ENCODE data around the gene SLC6A5. TPM values are rescaled to one million over a fixed set of nuclear protein-coding genes. Genes with fewer than 3 reads are reported as not detected.

The SLC6A5 gene
- total and polyA plus RNA-seq, 10 of the 15 experiments (the other 5 are each of a cell fraction or from before 2014, with no cell fraction given) = 0.01 TPM; not detected in 9

GRCh38 chr11:20611892-20612291 lies 12.5 kb downstream of the SLC6A5 start:
- H3K79me2 ChIP-seq (ENCODE audit: control insufficient read depth, insufficient read depth, low read length) = no peaks in the 10 kb centered on the region
- 47% methylated on average over 4 of the region's 4 CpGs for WGBS (ENCODE audit: insufficient coverage, insufficient replicate concordance, low lambda C conversion rate, missing lambda C conversion rate)
- no peaks in the 10 kb centered on the region for H3K9me3 ChIP-seq (replicated peaks; ENCODE audit: control insufficient read depth, insufficient read depth, low read length)
- ATAC-seq (no peak), FAIRE-seq (no peak), DNase-seq (ENCODE audit: low read depth, low spot score) (no peak)
- intact Hi-C loops (cut with micrococcal nuclease; ENCODE audit: unreplicated experiment) = loop anchor here (2.0 kb wide), 1 partner anchor 225 kb away; the partner anchor contains the start of gene PRMT3
- no peaks in the 10 kb centered on the region for H3K36me3 ChIP-seq (ENCODE audit: control insufficient read depth in 2 of 2, insufficient read depth in 2 of 2, low read length in 1 of 2)
- no peak overlapping the region for H3K4me2 ChIP-seq (ENCODE audit: control insufficient read depth, insufficient read depth)
- ChIA-PET POLR2A (no interaction called here), RAD21 (ENCODE audit: unreplicated experiment) (no interaction called here), SMC1A (ENCODE audit: uncharacterized antibody, unreplicated experiment) (interaction anchor here (4.0 kb wide), 1 partner anchor 215 kb away, joined by 24 read pairs; no protein-coding TSS in a partner anchor), CTCF (interaction anchor here (5.4 kb wide), 1 partner anchor 484 kb away, joined by 35 read pairs; no protein-coding TSS in a partner anchor)
- H3K4me1 ChIP-seq (ENCODE audit: control insufficient read depth, insufficient read depth, low read length) = peaks cover 4% of the 10 kb centered on the region; the same call in 1 of the 2 replicates
- BruUV-seq (replicated peaks) = no TSS peak
- no peak overlapping the region for H3K27ac ChIP-seq (ENCODE audit: control insufficient read depth, insufficient read depth)
- in situ Hi-C loops (cut with MboI) = loop anchor here (5.0 kb wide), 1 partner anchor 485 kb away; no protein-coding TSS in a partner anchor
- no peak overlapping the region for H3K9ac ChIP-seq (ENCODE audit: control insufficient read depth, insufficient read depth, low read length)
- peaks cover 0 to 3% of the 10 kb centered on the region in 2 experiments; a peak in 3 of 4 replicates for H3K27me3 ChIP-seq (replicated peaks in 1 of 2; ENCODE audit: control insufficient read depth in 2 of 2, insufficient read depth in 2 of 2, low read length in 1 of 2)
- H3K4me3 ChIP-seq = no peak overlapping the region
- no peak overlapping the region for H2AFZ ChIP-seq (ENCODE audit: control insufficient read depth, low read depth, low read length)
- no peaks in the 10 kb centered on the region for H4K20me1 ChIP-seq (ENCODE audit: control insufficient read depth, insufficient read depth)
- TF ChIP-seq SREBF1 (IDR thresholded peaks at IDR 0.05; ENCODE audit: low read length) (no peak), POLR2AphosphoS2 (IDR thresholded peaks at IDR 0.05; ENCODE audit: low read depth, low read length) (no peak), NFXL1 (IDR thresholded peaks at IDR 0.05; ENCODE audit: borderline replicate concordance) (no peak), FOS (IDR thresholded peaks at IDR 0.05; ENCODE audit: borderline replicate concordance, extremely low read depth, insufficient read length) (no peak), ZNF274 (IDR thresholded peaks at IDR 0.05; ENCODE audit: insufficient read depth, insufficient read length) (no peak), ELK1 (IDR thresholded peaks at IDR 0.05; ENCODE audit: low read depth, low read length) (no peak), ZSCAN29 (IDR thresholded peaks at IDR 0.05) (no peak), MXI1 (IDR thresholded peaks at IDR 0.05; ENCODE audit: low read depth, low read length) (no peak), E2F4 (IDR thresholded peaks at IDR 0.05; ENCODE audit: low read depth, low read length) (no peak), SMARCA5 (IDR thresholded peaks at IDR 0.05) (no peak), CHD2 (IDR thresholded peaks at IDR 0.05; ENCODE audit: borderline replicate concordance, low read depth, low read length) (no peak), FOXM1 (IDR thresholded peaks at IDR 0.05; ENCODE audit: low read depth, low read length) (no peak), SPI1 (IDR thresholded peaks at IDR 0.05; ENCODE audit: borderline replicate concordance, insufficient read depth, low read depth, low read length) (no peak), STAT3 (IDR thresholded peaks at IDR 0.05; ENCODE audit: low read depth, low read length) (no peak), HCFC1 (IDR thresholded peaks at IDR 0.05; ENCODE audit: low read length) (no peak), LARP7 (IDR thresholded peaks at IDR 0.05) (no peak), BMI1 (IDR thresholded peaks at IDR 0.05; ENCODE audit: borderline replicate concordance) (no peak)
- TF ChIP-seq, protein P1, sequence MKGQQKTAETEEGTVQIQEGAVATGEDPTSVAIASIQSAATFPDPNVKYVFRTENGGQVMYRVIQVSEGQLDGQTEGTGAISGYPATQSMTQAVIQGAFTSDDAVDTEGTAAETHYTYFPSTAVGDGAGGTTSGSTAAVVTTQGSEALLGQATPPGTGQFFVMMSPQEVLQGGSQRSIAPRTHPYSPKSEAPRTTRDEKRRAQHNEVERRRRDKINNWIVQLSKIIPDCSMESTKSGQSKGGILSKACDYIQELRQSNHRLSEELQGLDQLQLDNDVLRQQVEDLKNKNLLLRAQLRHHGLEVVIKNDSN (IDR thresholded peaks at IDR 0.05; ENCODE audit: borderline replicate concordance, extremely low read length, insufficient read depth, low read depth, low read length) = no peak

All from GM12878 (cell line).